PC-9 (cell line): ENCODE measurements around the gene TMCC2. TPM values are rescaled to one million over a fixed set of nuclear protein-coding genes. Genes with fewer than 3 reads are reported as not detected.

ENCODE experiments used
- BruUV-seq: library from RNA; stranded (reverse); fragments of 400-500 nt; replicated peaks from 2 replicates; lab custom pipeline; 2021; lab: Mats Ljungman, UMichigan
- CTCF ChIA-PET: fragments of 300-600 bp; sonication (Branson Sonifier 250); formaldehyde crosslinking; loops from one replicate; lab custom pipeline; 2022; ENCODE audit warnings: antibody characterized with exemption; lab: Charles Lee
- POLR2A ChIA-PET: fragments of 300-600 bp; sonication (Branson Sonifier 250); formaldehyde crosslinking; loops from one replicate; lab custom pipeline; 2022; ENCODE audit warnings: antibody characterized with exemption; ENCODE audit not compliant: unreplicated experiment; lab: Charles Lee
- DNase-seq, 2 experiments: peaks; one replicate each; pipeline versions ENCODE4 v3.0.0 to v3.0.0-alpha.2; 2015 to 2022; ENCODE audit warnings: mixed read lengths in 1 of 2
- H2AFZ ChIP-seq: fragments of 200-600 bp; sonication (generic); 2 replicates; pipeline ENCODE4 v1.8.1; 2017; ENCODE audit warnings: antibody characterized with exemption
- H3F3A ChIP-seq: fragments of 200-600 bp; sonication (generic); 2 replicates; pipeline ENCODE4 v1.8.1; 2017; ENCODE audit warnings: antibody characterized with exemption, mild to moderate bottlenecking, low read depth; ENCODE audit not compliant: insufficient read depth
- H3K27ac ChIP-seq: fragments of 200-600 bp; sonication (generic); 2 replicates; pipeline ENCODE4 v1.6.1; 2016; ENCODE audit warnings: mixed run types
- H3K27me3 ChIP-seq: fragments of 200-600 bp; sonication (generic); 2 replicates; pipeline ENCODE4 v1.6.1; 2016; ENCODE audit warnings: low read depth, mixed run types; ENCODE audit not compliant: insufficient read depth
- H3K36me3 ChIP-seq: fragments of 200-600 bp; sonication (generic); 2 replicates; pipeline ENCODE4 v1.6.1; 2016; ENCODE audit warnings: low read depth, mixed run types
- H3K4me1 ChIP-seq: fragments of 200-600 bp; sonication (generic); replicated peaks from 2 replicates; pipeline ENCODE4 v1.6.1; 2016; ENCODE audit warnings: mixed run types; ENCODE audit not compliant: insufficient read depth
- H3K4me2 ChIP-seq: fragments of 200-600 bp; sonication (generic); 2 replicates; pipeline ENCODE4 v1.6.1; 2017; ENCODE audit warnings: mixed run types
- H3K4me3 ChIP-seq: fragments of 200-600 bp; sonication (generic); 2 replicates; pipeline ENCODE4 v1.6.1; 2016; ENCODE audit warnings: mixed run types
- H3K79me2 ChIP-seq: fragments of 200-600 bp; sonication (generic); 2 replicates; pipeline ENCODE4 v1.6.1; 2017; ENCODE audit warnings: low read depth, mixed run types
- H3K9me2 ChIP-seq: fragments of 200-600 bp; sonication (generic); 2 replicates; pipeline ENCODE4 v1.8.1; 2017; ENCODE audit warnings: mild to moderate bottlenecking; ENCODE audit not compliant: insufficient read depth
- H3K9me3 ChIP-seq: fragments of 200-600 bp; sonication (generic); 2 replicates; pipeline ENCODE4 v1.8.1; 2016; ENCODE audit warnings: low read depth; ENCODE audit not compliant: insufficient read depth
- H4K20me1 ChIP-seq: fragments of 200-600 bp; sonication (generic); 2 replicates; pipeline ENCODE4 v1.8.1; 2017; ENCODE audit not compliant: insufficient read depth
- EZH2 ChIP-seq: fragments of 200-600 bp; sonication (generic); IDR thresholded peaks from 2 replicates; pipeline ENCODE4 v1.8.0; 2017; ENCODE audit warnings: antibody characterized with exemption, low read depth
- intact Hi-C: fragments of 100-400 bp; cut with micrococcal nuclease; formaldehyde crosslinking; loops from one replicate; pipeline ENCODE4 v1.10.0; 2022; ENCODE audit not compliant: unreplicated experiment
- total RNA-seq: library from RNA; stranded (reverse); gene quantifications from 2 replicates; pipeline ENCODE4 v1.2.3, GENCODE V29; 2021
- TF ChIP-seq, protein P1 (sequence below): fragments of 200-600 bp; sonication (generic); conservative IDR thresholded peaks from 2 replicates; pipeline ENCODE4 v1.6.1; 2017; ENCODE audit warnings: mixed run types, antibody characterized with exemption, mild to moderate bottlenecking, moderate library complexity

TMCC2 gene
- total RNA-seq, 1 experiment from 2014 or later, result 0.79 TPM

DNA sequence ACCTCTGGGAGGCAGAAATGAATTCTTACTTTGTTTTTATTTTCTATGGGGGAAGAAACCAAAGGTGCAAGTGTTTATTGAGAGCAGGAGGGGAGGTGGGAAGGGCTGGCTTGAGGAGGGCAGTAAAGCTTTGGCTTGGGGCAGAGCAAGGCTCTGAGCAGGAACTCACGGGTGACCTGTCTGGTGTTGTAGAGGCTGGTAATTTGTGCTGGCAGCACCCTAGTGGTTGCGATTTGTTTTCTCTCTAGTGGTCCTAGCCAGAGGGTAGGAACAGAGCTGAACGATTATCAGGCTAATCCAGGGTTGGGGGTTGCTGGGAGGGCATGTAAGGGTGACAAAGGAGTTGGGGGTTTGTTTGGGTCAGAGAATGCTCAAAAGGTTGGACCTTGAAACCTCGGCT, 16.6 kb downstream of the TMCC2 start:
- Histone ChIP-seq H3K9me2 (no peaks in the 10 kb centered on the region), H3K27ac (no peak overlapping the region), H2AFZ (no peak overlapping the region), H3K4me3 (no peak overlapping the region), H3K4me1 (no peaks in the 10 kb centered on the region), H3K79me2 (no peaks in the 10 kb centered on the region), H3K36me3 (no peaks in the 10 kb centered on the region), H3F3A (no peaks in the 10 kb centered on the region), H3K27me3 (peaks cover 24% of the 10 kb centered on the region), H4K20me1 (no peaks in the 10 kb centered on the region), H3K4me2 (no peak overlapping the region), H3K9me3 (no peaks in the 10 kb centered on the region)
- ChIA-PET POLR2A (no interaction called here), CTCF (no interaction called here)
- BruUV-seq, result no TSS peak
- DNase-seq, result no peak
- TF ChIP-seq, protein P1, sequence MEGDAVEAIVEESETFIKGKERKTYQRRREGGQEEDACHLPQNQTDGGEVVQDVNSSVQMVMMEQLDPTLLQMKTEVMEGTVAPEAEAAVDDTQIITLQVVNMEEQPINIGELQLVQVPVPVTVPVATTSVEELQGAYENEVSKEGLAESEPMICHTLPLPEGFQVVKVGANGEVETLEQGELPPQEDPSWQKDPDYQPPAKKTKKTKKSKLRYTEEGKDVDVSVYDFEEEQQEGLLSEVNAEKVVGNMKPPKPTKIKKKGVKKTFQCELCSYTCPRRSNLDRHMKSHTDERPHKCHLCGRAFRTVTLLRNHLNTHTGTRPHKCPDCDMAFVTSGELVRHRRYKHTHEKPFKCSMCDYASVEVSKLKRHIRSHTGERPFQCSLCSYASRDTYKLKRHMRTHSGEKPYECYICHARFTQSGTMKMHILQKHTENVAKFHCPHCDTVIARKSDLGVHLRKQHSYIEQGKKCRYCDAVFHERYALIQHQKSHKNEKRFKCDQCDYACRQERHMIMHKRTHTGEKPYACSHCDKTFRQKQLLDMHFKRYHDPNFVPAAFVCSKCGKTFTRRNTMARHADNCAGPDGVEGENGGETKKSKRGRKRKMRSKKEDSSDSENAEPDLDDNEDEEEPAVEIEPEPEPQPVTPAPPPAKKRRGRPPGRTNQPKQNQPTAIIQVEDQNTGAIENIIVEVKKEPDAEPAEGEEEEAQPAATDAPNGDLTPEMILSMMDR, result no peak
- TF ChIP-seq EZH2, result no peak
- intact Hi-C loops, result no loop called here

DNA sequence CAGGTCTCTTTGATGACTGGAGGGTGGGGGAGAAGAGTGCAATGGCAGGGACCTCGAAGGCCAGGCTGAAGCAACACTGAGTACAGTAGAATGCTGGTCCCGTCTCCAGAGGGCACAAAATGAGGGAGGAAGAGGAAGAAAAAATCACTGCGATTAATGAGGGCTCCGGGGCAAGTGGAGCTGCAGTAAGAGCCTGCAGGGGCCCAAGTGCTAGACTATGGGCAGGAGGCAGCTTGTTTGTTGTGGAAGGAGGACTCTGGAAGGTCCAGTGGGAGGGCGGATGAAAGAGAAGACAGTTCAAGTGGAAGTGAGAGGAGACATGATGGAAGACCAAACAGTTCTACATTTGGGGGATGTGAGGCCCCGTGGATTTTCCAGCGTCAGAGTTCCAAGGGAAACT, 17.4 kb downstream of the TMCC2 start:
- CTCF ChIA-PET, result no interaction called here
- H3K79me2 ChIP-seq, result no peaks in the 10 kb centered on the region

DNA sequence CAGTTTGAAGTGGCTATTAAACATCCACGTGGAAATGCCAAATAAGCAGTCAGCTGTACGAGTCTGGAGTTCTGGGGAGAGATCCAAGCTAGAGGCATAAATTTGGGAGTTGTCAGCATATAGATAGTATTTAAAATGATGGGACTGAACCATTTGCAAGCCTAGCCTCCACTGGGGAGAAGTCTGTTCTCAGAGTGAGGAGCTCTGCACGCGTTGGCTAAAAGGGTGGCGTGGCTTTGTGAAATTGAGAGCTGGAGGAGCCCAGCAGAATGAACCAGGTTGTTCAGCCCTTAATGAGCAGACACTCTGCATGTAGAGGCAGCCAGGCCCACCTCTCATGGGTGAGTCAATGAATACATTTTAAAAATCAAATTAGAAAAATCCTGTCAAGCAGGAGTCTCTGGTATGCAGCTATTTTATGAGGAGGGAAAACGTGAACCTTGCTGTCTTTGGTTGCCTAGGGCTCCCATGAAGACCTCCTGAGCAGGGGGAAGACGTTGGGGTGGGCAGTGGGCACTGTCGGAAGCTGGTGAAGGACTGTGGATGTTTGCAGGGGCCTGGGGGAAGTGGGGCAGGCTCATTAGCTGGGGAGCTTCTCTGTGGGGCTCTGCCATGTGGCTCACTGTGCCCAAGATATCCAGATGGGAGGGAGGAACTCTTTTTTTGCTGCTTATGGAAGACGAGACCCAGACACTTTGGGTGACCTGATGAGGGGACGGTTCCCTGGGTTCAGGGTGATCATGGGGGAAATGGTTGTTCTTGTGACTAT, 18.8 kb downstream of the TMCC2 start:
- H3K79me2 ChIP-seq, result no peaks in the 10 kb centered on the region
- H2AFZ ChIP-seq, result no peak overlapping the region
- ChIA-PET POLR2A (interaction anchor here (0.7 kb wide), 1 partner anchor 27 kb away, joined by 8 read pairs; no protein-coding TSS in a partner anchor), CTCF (no interaction called here)
- H3K4me2 ChIP-seq, result no peak overlapping the region
- H3K27me3 ChIP-seq, result peaks cover 21% of the 10 kb centered on the region
- no TSS peak for BruUV-seq
- TF ChIP-seq EZH2, result no peak
- H3K27ac ChIP-seq, result no peak overlapping the region
- no peaks in the 10 kb centered on the region for H3K9me3 ChIP-seq
- no peaks in the 10 kb centered on the region for H3K4me1 ChIP-seq
- DNase-seq, result no peak
- H3K9me2 ChIP-seq, result no peaks in the 10 kb centered on the region
- intact Hi-C loops, result no loop called here
- no peaks in the 10 kb centered on the region for H3K36me3 ChIP-seq
- H3F3A ChIP-seq, result no peaks in the 10 kb centered on the region
- no peak overlapping the region for H3K4me3 ChIP-seq
- no peaks in the 10 kb centered on the region for H4K20me1 ChIP-seq

More for the DNA sequence above, 17.4 kb downstream of the TMCC2 start:
- no peaks in the 10 kb centered on the region for H3K4me1 ChIP-seq
- H4K20me1 ChIP-seq, result no peaks in the 10 kb centered on the region
- H3K4me3 ChIP-seq, result no peak overlapping the region
- no peaks in the 10 kb centered on the region for H3K9me2 ChIP-seq
- H3K27ac ChIP-seq, result no peak overlapping the region
- H3K4me2 ChIP-seq, result no peak overlapping the region
- H2AFZ ChIP-seq, result no peak overlapping the region
- TF ChIP-seq, protein P1, result no peak
- TF ChIP-seq EZH2, result no peak
- DNase-seq, result no peak
- H3K36me3 ChIP-seq, result no peaks in the 10 kb centered on the region
- BruUV-seq, result no TSS peak
- no peaks in the 10 kb centered on the region for H3K9me3 ChIP-seq
- intact Hi-C loops, result no loop called here
- POLR2A ChIA-PET, result no interaction called here
- H3F3A ChIP-seq, result no peaks in the 10 kb centered on the region
- H3K27me3 ChIP-seq, result peaks cover 20% of the 10 kb centered on the region
